Measurements from ENCODE around the gene IL21R.
"Not testable (repeated sequence)": the region's sequence is repeated elsewhere in the genome, so short reads cannot be mapped to it uniquely, and the experiment has no call there.

Gene IL21R

GRCh38 chr16:27377666-27378485 is 24.1 kb upstream of the IL21R start:
- no peak for DNase-seq

GRCh38 chr16:27378871-27379481 is 23.0 kb upstream of the IL21R start:
- DNase-seq, result no peak

GRCh38 chr16:27379919-27380318 is 22.1 kb upstream of the IL21R start:
- DNase-seq, result no peak

- DNase-seq, result no peak
These were observed 20.7 kb upstream of the IL21R start for GRCh38 chr16:27381236-27381635.

GRCh38 chr16:27381974-27382855 is 19.8 kb upstream of the IL21R start:
- no peak for DNase-seq

GRCh38 chr16:27383556-27384243 is 18.3 kb upstream of the IL21R start:
- no peak for DNase-seq

GRCh38 chr16:27384425-27384824 is 17.5 kb upstream of the IL21R start:
- DNase-seq, result no peak

GRCh38 chr16:27385398-27385797 is 16.6 kb upstream of the IL21R start:
- no peak for DNase-seq

- no peak for DNase-seq
These were observed 15.3 kb upstream of the IL21R start for GRCh38 chr16:27386674-27387073.

GRCh38 chr16:27387724-27388123 is 14.2 kb upstream of the IL21R start:
- DNase-seq, result no peak

GRCh38 chr16:27389272-27389961 is 12.6 kb upstream of the IL21R start:
- no peak for DNase-seq

- no peak for DNase-seq
These were observed 11.8 kb upstream of the IL21R start for GRCh38 chr16:27390151-27390550.

- DNase-seq, result no peak
These were observed 9.3 kb upstream of the IL21R start for GRCh38 chr16:27392671-27393070.

- DNase-seq, result no peak
These were observed 7.5 kb upstream of the IL21R start for GRCh38 chr16:27394516-27394915.

GRCh38 chr16:27398341-27398893 is 3.6 kb upstream of the IL21R start:
- not testable (repeated sequence) for DNase-seq

- no peak for DNase-seq
These were observed 2.8 kb upstream of the IL21R start for GRCh38 chr16:27398894-27399853.

GRCh38 chr16:27399969-27400368 is 2.0 kb upstream of the IL21R start:
- DNase-seq, result no peak

GRCh38 chr16:27400751-27401620 is 988 bp upstream of the IL21R start:
- no peak for DNase-seq

GRCh38 chr16:27402569-27402963 is 592 bp downstream of the IL21R start:
- no peak for DNase-seq
